Activated CD8-positive, alpha-beta memory T cell treated with anti-CD3 and anti-CD28 coated beads, Interleukin-2, amount 50 U/mL, for 4 hours (primary cell): ENCODE measurements around the gene RYR2.
"Not testable (repeated sequence)": the region's sequence is repeated elsewhere in the genome, so short reads cannot be mapped to it uniquely, and the experiment has no call there.

ENCODE experiments used
- DNase-seq: peaks from one replicate; pipeline ENCODE4 v3.0.0-alpha.2; 2020

RYR2 gene

DNA sequence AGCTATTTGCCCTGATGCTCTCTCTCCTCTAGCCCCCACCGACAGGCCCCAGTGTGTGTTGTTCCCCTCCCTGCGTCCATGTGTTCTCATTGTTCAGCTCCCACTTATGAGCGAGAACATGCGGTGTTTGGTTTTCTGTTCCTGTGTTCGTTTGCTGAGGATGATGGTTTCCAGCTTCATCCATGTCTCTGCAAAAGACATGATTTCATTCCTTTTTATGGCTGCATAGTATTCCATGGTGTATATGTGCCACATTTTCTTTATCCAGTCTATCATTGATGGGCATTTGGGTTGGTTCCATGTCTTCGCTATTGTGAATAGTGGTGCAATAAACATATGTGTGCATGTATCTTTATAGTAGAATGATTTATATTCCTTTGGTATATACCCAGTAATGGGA is 110.0 kb downstream of the RYR2 start:
- DNase-seq: not testable (repeated sequence)

DNA sequence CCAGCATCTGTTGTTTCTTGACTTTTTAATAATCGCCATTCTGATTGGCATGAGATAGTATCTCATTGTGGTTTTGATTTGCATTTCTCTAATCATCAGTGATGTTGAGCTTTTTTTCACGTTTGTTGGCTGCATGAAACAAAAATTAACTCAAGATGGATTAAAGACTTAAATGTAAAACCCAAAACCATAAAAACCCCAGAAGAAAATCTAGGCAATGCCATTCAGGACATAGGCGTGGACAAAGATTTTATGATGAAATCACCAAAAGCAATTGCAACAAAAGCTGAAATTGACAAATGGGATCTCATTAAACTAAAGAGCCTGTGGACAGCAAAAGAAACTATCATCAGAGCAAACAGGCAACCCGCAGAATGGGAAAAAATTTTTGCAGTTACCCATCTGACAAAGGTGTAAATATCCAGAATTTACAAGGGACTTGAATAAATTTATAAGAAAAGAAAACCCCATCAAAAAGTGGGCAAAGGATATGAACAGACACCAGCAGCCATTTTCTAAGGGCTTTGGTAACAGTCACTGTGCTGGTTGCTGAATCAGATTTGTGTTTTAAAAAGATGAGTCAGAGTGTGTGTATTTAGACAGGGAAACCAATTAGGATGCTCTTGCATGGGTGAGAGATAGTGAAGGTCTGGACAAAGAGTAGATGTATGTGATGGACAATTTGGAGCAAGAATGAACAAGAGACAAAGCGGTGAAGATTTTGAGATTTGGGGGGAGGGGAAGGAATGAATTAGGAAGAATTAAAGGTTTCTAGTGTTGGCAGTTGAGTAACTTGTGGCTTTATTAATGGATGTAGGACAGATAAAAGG is 110.7 kb downstream of the RYR2 start:
- no peak for DNase-seq

DNA sequence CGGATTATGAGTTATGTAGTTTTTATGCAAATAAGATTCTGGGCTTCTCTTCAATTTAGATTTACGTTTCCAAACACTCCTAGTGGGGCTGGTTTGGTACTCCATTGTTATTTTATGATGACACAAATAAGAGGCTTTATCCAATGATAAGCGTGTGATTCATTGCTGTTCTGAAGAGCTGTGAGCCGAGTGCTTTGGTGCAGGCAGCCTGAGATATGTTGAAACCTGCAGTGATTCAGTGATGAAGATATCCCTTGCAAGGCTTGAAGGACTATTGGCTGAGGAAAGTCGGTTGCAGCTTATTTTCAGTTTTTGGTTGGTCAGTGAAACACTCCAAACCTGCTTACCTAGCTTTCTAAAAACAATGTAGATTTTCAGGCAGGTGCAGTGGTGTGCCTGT is 112.2 kb downstream of the RYR2 start:
- DNase-seq: no peak

DNA sequence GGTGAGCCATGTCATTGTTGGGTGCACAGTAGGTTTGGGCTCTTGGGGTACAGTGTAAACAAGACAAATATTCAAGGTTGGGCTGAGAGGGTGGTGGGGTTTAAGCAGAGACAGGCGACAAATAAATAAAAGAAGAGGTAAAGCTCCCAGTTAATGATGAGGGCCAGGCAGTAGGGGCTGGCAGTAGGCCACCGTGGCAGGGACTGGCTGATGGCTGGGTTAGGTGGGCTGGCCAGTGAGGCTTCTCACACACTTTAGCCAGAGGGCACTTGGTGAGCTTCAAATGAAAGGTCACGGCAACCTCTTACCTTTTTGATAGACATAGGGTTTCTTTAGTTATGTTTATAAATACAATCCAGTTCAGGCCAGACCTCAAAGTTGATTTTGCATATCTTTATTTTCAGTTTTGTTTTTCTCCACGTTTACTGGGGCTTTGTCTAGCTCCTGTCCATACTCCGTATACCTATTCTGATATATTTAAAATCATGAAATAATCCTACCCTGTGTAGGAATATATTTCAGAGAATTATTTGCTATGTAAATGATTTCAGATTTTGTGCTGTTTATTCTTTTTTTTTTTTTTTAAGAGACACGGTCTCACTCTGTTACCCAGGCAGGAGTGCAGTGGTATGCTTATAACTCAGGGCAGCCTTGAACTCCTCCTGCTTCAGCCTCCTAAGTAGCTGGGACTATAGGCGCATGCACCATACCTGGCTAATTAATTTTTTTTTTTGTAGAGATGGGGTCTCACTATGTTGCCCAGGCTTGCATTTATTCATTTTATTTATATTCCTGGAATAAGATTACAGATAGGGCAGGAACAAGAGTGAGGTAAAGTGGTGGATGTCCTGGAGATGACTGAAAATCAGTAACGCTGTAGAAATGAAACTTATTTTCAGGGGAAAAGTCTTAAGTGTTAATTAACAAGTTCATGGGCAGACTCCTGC is 122.7 kb downstream of the RYR2 start:
- DNase-seq: no peak

DNA sequence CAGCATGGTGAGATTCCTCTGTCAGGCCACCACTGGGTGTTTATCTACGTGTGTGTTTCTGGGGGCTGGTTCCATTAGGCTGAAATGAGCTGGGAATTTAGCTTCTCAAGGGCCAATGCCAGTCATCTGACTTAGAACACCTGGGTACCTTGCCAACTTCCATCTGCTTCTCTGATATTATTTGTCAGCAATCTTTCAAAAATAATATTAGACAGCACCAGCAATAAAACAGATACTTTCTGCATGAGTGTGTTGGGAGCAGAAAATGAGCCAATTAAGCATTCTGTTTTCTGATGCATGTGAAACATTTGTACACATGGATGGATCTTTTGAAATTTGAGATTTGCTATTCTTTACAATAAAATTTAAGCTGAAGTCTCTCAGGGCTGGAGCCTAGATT is 124.1 kb downstream of the RYR2 start:
- no peak for DNase-seq

DNA sequence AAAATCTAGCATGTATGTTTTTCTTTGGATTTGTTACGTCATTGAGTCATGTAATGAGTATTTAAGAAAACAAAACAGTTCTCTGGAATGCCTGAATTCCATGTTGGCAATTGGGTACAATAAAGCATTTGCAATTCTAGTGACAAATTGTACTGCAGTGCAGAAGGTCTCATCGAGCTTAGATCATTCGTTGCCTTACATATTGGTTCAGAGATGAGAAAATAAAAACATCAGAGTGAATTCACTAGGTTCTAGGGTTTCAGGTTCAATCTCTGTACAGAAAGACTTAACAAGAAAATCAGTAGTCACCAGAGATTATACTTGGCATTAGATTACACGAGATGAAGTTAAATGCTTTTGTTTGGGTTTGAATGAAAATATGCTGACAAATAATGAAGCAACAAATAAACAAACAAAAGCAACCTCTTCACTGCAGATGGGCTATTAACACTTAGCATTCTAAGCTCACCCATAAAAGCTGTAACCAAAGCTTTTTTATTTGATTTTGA is 124.7 kb downstream of the RYR2 start:
- no peak for DNase-seq

DNA sequence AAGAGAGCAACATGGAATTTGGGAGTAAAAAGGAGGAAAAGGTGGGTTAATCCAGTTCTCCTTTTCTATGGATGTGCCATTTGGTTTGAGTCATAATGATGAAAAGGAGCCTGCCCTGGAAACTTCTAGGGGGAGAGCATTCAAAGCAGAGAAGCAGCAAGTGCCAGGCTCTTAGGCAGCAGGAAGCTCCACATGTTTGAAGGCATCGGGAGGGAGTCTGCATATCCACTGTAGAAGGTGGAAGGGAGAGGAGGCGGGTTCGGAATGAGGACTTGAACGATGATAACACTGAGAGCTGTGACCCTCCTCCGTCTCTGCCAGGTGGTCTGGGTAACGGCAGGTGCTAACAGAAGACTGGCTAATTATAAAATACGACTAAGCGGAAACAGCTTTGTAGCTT is 128.2 kb downstream of the RYR2 start:
- no peak for DNase-seq

DNA sequence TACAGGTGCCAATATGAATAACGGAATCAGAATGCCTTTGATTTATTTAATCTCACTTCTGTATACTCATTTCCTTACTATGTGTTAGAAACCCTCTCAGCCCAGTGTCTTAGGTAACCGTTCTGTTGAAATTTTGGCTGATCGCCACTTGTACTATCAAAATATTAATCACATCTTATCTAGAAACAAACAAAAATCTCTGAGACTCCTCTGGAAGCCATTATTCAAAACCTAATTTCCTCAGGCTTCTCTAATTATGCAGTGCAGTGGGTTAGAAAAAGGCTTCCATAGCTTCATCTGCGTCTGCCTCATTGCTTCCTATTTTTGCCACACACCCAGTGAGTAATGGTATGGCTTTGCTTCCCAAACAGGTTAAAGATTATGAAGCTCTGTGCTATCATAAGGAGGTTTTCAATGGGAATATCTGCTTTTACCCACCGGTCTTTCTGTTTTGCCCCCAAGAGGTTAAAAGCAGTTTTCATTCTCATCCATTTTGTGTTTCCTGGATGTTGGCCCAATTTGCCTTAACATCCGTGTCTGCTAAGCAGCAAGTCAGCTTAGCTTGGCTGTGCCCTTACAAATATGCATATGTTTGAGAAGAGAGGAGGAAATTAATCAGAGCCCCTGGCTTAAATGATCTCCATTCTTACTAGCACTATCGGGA is 129.6 kb downstream of the RYR2 start:
- DNase-seq: no peak

DNA sequence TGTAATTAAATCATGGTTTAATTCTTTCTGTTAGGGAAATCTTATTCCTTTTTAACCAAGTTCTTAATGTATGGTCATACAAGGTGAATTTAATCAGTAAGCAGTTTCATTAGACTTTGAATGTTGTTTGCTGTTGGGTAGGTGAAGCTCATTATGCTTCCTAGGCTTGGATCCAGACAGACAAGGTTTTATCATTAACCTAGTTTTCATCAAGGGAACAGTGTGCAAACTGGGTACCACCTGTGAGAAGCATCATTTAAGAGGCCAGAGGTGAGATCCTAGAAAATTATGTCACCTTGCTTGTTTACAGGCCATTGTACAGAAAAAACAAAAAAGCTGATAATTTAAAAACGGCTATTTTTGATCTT is 130.1 kb downstream of the RYR2 start:
- DNase-seq: no peak

DNA sequence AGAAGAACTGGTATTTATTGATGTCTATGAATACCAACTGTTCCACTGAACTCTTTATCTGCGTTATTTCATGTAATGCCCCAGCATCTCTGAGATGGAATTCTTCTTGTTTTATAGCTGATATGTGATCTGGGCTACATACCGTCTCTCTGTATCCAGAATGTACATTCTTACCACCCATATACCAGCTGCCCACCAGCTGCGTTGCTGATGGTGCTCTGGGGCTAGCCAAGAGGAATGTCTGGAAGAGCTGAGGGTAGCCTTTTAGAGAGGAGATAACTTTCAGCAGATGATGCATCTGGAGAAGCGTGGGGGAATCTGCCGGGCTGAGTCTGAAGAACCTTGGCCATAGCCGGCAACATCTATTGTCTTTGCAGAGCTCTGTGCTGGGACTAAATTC is 137.5 kb downstream of the RYR2 start:
- DNase-seq: no peak

DNA sequence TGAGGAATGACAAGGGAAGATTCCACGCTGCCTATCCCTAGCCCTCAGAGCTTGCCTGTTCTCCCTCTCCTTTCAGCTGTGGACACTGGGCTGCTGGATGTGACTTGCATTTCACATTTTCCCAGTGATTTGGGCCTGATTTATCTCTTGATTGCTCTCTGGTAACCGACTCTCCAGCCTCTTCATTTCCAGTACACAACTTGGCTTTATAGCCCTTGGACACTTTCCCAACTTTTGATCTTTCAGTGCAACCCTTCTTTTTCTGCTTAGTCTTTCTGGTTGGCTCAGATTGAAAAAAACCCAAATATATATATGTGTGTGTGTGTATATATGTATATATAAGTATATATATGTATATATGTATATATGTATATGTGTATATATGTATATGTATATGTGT is 138.3 kb downstream of the RYR2 start:
- DNase-seq: no peak

DNA sequence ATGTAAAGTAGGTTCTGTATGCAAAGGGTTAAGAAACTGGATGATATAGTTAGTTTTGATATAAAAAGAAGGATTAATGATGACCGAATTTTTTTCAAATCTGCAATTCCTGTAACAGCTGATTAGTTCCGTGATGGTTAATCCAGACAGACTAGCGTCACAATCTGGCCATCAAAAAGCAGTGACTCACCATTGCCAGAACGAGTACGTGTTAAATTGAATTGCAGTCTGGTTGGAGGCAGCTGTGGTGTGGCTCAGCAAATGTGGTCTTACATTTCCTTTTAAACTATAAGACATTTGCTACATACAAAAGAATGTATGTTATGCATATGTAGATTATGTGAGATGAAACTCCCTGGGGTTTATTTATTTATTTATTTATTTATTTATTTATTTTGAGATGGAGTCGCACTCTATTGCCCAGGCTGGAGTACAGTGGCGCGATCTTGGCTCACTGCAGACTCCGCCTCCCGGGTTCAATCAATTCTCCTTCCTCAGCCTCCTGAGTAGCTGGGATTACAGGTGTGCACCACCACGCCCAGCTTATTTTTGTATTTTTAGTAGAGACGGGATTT is 139.8 kb downstream of the RYR2 start:
- DNase-seq: no peak

DNA sequence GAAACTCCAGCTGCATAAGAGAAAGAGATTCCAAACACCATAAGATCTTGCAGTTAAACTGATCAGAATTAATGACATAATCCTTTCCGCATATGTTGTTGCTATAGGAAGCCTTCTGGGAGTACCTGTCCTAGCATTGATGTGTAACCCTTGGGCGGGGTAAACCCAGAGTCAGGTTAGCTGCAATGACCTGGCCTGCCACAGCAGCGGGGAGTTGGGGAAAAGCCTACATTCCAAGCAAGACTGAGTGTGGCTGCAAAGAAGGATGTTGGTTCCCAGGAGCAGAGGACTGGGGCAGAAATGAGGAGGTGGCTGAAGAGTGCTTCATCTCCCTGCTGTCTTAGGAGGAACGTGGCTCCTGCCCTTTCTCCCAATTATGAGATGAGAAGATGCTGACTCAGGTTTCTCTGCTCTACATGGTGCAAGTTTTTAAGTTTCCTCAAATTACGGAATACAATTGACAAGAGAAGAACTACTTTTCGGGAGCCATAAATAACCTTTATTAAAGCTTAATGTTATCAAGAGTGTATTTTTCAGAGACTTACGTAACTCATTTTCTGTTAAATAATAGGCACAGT is 142.1 kb downstream of the RYR2 start:
- DNase-seq: no peak

DNA sequence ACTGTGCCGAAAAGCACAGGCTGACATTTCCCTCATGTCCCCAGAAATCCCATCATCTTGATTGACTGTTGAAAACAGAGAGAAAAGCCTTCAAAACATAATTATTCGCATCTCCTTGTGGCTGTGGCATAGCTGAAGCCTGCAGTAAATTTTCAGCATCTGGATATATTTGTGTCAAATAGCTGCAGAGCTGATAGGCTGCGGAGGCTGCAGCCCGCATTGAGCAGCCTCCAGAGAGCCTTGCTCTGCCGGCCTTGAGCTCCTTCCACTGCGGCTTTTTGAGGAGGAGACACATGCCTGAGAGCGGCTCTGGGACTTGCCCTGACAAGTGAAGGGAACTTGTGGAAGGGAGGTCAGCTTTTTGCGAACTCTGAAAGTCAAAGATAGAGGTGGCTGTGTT is 144.7 kb downstream of the RYR2 start:
- DNase-seq: no peak

DNA sequence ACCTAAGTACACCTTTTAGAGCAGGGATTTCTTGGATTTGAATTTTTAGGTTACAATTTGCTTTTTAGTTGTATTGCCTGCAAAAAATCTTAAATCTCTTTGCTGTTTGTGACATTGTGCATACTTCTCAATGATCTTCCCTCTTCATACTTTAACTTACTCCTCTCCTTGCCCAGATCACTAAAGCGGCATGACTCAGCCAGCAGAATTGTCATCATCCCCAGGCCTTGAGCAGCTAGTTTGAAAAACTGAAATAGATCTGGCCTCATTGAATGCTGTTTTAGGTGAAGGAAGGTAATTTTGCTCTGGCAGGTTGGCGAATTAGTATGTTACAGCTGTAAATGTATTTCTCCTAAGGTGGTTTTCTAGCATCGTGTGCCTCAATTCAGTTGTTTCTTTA is 145.9 kb downstream of the RYR2 start:
- no peak for DNase-seq

DNA sequence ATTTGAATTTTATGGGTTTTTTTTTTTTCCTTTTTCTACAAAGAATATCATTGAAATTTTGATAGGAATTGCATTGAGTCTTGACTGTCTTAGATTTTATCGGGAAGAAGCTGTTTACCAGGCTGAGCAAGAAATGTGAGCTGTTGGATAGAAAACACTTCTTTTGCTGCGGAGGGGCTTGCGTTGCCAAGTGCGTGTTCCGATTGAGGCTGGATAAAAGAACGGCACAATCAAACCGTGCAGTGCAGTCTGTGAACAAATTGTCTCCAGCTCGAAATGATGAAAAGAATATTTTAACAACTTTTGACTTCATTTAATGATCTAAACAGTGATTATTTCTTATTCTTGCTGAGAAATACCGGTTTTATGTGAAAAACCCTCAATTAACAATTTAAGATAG is 149.4 kb downstream of the RYR2 start:
- DNase-seq: no peak

DNA sequence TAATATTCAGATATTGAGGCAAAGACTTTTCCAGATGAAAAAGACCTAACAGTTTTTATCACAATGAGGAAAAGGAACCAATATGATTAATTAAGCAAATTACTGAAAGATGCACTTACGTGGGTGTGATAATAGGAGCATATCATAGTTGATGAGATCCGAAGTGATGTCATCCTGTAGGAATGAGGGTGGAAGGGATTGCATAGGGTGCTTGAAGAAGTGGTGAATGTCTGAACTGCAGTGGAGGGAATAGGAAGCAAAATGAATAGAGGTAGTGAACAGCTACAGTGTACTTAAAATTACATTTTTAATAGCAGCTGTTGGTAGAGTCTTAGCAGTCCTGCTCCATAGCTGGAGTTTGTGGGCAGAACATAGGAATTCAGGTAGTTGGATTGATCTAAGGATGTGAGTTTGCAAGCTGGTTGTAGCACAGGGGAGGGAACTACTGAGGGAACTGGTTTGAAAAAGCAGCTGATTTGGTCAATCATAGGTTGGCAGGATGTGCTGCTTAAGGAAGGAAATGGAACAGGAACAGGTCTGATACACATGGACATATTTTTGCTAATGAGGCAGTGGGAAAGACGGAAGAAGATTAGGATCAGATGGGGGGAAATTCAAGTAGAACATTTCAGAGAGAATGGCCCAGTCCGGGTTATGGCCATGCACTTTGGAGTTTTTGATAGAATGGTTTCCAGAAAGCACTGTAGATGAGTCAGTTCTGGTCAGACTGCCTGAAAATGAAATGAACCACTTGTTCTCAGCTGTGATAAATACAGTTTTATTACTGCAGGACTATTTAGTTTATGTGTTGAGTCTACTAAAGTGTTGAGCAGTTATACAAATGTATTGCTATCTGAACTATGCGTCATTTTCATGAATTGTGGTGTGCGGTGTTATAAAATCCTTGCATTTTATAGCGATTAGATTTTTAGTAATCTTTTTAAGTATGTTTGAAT is 155.8 kb downstream of the RYR2 start:
- DNase-seq: no peak

DNA sequence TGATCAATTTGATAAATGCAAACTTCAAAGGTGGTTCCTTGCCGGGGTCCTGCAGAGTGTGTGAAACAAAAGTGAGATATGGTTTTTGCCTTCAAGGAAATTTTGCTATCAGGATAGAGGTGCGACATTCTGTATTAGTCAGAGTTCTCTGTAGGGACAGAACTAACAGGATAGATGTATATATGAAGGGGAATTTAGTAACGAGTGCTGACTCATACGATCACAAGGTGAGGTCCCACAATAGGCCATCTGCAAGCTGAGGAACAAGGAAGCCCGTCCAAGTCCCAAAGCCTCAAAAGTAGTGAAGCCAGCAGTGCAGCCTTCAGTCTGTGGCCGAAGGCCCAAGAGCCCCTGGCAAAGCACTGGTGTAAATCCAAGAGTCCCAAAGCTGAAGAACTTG is 157.0 kb downstream of the RYR2 start:
- no peak for DNase-seq

DNA sequence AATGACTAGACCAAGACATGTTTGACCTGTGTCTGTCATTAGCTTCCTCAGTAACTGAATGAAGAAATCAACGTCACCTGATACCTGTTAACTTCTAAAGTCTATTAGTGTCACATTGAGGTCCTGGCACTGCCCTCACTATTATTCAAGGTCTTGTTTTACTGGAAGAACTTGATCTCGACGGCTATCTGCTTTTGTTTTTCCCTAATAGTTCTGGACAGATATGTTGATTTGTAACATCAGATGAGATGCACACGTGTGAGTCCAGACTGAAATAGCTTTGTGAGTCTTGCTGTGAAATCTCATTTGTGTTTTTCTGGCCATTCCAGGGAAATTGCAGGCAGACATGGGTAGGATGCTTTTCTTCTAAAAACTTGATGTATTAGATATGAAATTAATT is 159.2 kb downstream of the RYR2 start:
- no peak for DNase-seq

DNA sequence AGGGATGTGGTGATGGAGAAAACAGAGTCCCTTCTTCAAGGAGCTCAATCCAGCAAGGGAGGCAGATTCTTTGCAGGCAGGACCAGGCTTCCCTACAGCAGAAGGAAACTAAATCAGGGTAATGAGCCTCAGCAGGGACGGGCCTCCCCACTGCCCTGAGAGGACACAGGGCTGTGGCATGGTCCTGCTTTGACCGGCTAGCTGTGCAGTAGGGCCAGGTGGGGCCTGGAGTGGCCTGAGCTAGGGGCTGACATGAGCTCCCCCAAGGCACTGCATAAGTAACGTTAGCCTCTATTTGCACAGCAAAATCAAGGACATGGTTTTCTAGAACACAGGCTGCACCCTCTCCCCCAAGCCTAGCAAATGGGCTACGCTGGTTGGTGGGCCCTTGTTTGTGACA is 162.9 kb downstream of the RYR2 start:
- DNase-seq: no peak

DNA sequence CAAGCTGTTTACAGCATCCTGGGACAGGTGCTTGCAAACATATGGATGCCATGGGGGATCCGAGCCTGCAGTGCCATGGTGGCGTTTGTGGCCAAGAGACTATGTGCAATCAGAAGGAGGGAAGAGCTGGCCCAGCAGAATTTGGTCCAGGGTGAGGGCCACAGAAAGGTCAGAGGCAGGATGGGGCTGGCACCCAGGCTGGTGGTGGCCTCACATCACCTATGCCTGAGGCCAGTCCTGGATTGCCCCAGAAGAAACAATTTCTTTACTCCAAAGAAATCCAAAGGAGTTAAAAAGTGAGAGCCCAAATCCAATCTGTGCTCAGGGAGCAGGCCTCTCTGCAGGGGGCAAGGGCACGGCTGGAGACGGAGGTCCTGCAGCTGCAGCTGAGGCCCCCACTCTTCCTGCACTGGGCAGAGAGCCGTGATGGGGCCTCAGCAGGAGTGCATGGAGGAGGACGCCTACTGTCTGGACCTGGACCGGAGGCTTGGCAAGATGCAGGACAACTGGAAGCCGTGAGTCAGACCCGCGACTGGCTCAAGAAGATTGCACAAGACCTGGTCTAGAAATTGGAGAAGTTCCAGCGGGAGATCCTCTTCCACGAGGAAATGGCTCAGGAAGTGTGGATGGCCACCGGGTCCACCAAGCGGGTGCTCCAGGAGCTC is 163.5 kb downstream of the RYR2 start:
- no peak for DNase-seq
